ENCODE measurements around the gene BCOR. TPM values are rescaled to one million over a fixed set of nuclear protein-coding genes. Genes with fewer than 3 reads are reported as not detected.

BCOR gene
- total RNA-seq, 1 experiment from 2014 or later, result 35.1 TPM

DNA sequence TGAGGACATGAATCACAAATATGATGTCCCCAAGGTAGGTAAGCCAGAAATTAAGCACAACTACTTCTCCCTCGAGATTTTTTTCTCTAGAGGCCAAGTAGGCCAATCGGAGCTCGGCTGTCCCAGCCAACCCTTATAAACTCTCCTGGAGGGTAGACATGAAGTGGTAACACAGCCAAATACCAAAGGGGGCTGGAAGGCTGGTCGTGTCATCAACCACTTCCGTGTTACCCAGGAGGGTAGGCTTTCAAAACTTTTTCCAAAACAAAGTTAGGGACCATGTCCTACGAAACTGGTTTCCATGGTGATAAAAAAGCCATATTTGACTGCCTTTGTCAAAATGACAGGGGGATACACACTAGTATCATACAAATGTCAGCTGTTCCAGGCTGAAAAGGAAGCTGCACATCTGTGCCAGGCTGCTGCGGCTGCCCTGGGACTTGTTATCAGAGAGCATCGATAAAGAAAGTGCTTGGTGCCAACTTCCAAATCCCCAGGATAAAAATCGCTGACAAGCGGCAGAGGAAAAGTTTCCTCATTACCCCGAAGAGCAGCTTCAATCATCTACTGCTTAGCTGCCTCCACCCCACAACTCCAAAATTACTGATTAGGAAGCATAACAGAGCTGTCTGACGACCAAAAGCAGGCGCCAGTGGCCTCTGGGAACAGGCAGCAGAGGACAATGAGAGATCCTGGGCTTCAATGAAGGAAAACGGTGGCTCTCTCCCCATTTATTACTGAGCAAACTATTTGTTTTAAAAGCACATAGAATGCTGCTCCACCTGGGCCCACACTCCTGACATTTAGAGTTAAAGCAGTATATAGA lies 20.8 kb downstream of the BCOR start:
- H3K9ac ChIP-seq (ENCODE audit: low read length), result no peak overlapping the region
- H3K4me3 ChIP-seq (replicated peaks in 1 of 2; ENCODE audit: low read depth in 1 of 2, low read length in 2 of 2), result no peak overlapping the region
- no peaks in the 10 kb centered on the region for H3K27me3 ChIP-seq (ENCODE audit: insufficient read depth, low read length)
- H4K20me1 ChIP-seq (ENCODE audit: insufficient read depth), result peaks cover 8% of the 10 kb centered on the region; the same call in 1 of the 2 replicates
- DNase-seq (ENCODE audit: low read depth, low spot score), result no peak
- TF ChIP-seq EZH2phosphoT487 (IDR thresholded peaks at IDR 0.05; ENCODE audit: borderline replicate concordance) (no peak), ELF1 (IDR thresholded peaks at IDR 0.05; ENCODE audit: borderline replicate concordance, low read depth) (no peak), EZH2 (IDR thresholded peaks at IDR 0.05) (no peak)
- TF ChIP-seq, protein P1, sequence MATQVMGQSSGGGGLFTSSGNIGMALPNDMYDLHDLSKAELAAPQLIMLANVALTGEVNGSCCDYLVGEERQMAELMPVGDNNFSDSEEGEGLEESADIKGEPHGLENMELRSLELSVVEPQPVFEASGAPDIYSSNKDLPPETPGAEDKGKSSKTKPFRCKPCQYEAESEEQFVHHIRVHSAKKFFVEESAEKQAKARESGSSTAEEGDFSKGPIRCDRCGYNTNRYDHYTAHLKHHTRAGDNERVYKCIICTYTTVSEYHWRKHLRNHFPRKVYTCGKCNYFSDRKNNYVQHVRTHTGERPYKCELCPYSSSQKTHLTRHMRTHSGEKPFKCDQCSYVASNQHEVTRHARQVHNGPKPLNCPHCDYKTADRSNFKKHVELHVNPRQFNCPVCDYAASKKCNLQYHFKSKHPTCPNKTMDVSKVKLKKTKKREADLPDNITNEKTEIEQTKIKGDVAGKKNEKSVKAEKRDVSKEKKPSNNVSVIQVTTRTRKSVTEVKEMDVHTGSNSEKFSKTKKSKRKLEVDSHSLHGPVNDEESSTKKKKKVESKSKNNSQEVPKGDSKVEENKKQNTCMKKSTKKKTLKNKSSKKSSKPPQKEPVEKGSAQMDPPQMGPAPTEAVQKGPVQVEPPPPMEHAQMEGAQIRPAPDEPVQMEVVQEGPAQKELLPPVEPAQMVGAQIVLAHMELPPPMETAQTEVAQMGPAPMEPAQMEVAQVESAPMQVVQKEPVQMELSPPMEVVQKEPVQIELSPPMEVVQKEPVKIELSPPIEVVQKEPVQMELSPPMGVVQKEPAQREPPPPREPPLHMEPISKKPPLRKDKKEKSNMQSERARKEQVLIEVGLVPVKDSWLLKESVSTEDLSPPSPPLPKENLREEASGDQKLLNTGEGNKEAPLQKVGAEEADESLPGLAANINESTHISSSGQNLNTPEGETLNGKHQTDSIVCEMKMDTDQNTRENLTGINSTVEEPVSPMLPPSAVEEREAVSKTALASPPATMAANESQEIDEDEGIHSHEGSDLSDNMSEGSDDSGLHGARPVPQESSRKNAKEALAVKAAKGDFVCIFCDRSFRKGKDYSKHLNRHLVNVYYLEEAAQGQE (IDR thresholded peaks at IDR 0.05; ENCODE audit: low read depth), result no peak
- H3K4me2 ChIP-seq (ENCODE audit: low read length), result no peak overlapping the region
- no peaks in the 10 kb centered on the region for H3K9me2 ChIP-seq (ENCODE audit: insufficient read depth)
- H3K79me2 ChIP-seq (ENCODE audit: insufficient read depth, low read length), result peaks cover 100% of the 10 kb centered on the region
- no peak overlapping the region for H2AFZ ChIP-seq (ENCODE audit: low read depth, low read length, poor library complexity, severe bottlenecking)
- H3K9me3 ChIP-seq (ENCODE audit: control insufficient read depth in 1 of 2, insufficient read depth in 1 of 2, low read depth in 1 of 2, low read length in 2 of 2), result no peaks in the 10 kb centered on the region
- intact Hi-C loops (cut with micrococcal nuclease), result no loop called here
- no peak overlapping the region for H3K27ac ChIP-seq (ENCODE audit: low read depth, low read length)
- H3K4me1 ChIP-seq (ENCODE audit: control insufficient read depth in 1 of 2, insufficient read depth in 2 of 2, low read length in 2 of 2), result peaks cover 0 to 2% of the 10 kb centered on the region in 2 experiments; a peak in 1 of 4 replicates
- CTCF ChIA-PET, result no interaction called here
- POLR2A ChIA-PET, result no interaction called here
- RAD21 ChIA-PET (ENCODE audit: low non-redundant PET in 1 of 2, low total read pairs in 2 of 2, uncharacterized antibody in 2 of 2, unreplicated experiment in 2 of 2), result no interaction called here
- peaks cover 18 to 28% of the 10 kb centered on the region in 2 experiments for H3K36me3 ChIP-seq (ENCODE audit: control insufficient read depth in 1 of 2, insufficient read depth in 2 of 2, low read length in 2 of 2)
- ATAC-seq, result no peak
- no TSS peak for BruUV-seq (replicated peaks)

DNA sequence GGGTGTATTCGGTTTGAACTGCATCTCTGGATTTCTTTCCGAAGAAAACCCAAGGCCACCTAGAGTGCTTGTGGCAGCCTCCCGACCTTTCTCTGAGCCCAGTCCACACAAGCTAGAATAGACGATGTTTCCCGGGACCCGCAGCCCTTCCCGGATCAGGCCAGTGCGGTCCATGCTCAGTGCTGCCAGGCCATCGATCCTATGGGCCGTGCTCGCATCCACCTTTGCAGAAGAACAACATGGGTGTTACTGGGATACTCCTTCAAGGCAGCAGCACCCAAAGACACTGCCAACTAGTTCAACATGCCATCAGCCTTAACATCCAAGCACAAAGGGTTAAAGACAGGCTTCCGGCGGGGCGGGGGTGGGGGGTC lies 22.8 kb downstream of the BCOR start:
- POLR2A ChIA-PET, result no interaction called here
- RAD21 ChIA-PET (ENCODE audit: low non-redundant PET in 1 of 2, low total read pairs in 2 of 2, uncharacterized antibody in 2 of 2, unreplicated experiment in 2 of 2), result no interaction called here
- Histone ChIP-seq H3K4me1 (ENCODE audit: control insufficient read depth in 1 of 2, insufficient read depth in 2 of 2, low read length in 2 of 2) (no peaks in the 10 kb centered on the region), H3K27me3 (ENCODE audit: insufficient read depth, low read length) (no peaks in the 10 kb centered on the region), H4K20me1 (ENCODE audit: insufficient read depth) (peaks cover 19% of the 10 kb centered on the region; the same call in 1 of the 2 replicates), H3K9me2 (ENCODE audit: insufficient read depth) (no peaks in the 10 kb centered on the region), H3K9ac (ENCODE audit: low read length) (no peak overlapping the region), H3K27ac (ENCODE audit: low read depth, low read length) (no peak overlapping the region), H2AFZ (ENCODE audit: low read depth, low read length, poor library complexity, severe bottlenecking) (no peak overlapping the region), H3K79me2 (ENCODE audit: insufficient read depth, low read length) (peaks cover 100% of the 10 kb centered on the region), H3K4me3 (replicated peaks in 1 of 2; ENCODE audit: low read depth in 1 of 2, low read length in 2 of 2) (no peak overlapping the region), H3K4me2 (ENCODE audit: low read length) (no peak overlapping the region), H3K9me3 (ENCODE audit: control insufficient read depth in 1 of 2, insufficient read depth in 1 of 2, low read depth in 1 of 2, low read length in 2 of 2) (no peaks in the 10 kb centered on the region), H3K36me3 (ENCODE audit: control insufficient read depth in 1 of 2, insufficient read depth in 2 of 2, low read length in 2 of 2) (peaks cover 35 to 45% of the 10 kb centered on the region in 2 experiments)
- CTCF ChIA-PET, result no interaction called here
- ATAC-seq (no peak), DNase-seq (ENCODE audit: low read depth, low spot score) (no peak)
- no TSS peak for BruUV-seq (replicated peaks)
- intact Hi-C loops (cut with micrococcal nuclease), result no loop called here
- no peak for TF ChIP-seq FOSL1 (IDR thresholded peaks at IDR 0.05; ENCODE audit: low read depth)
- TF ChIP-seq RAD21 (IDR thresholded peaks at IDR 0.05; ENCODE audit: low read depth), result no peak
- TF ChIP-seq SIN3A (IDR thresholded peaks at IDR 0.05; ENCODE audit: low read depth), result no peak
- no peak for TF ChIP-seq POLR2AphosphoS5 (IDR thresholded peaks at IDR 0.05; ENCODE audit: low read depth, low read length)
- TF ChIP-seq EZH2phosphoT487 (IDR thresholded peaks at IDR 0.05; ENCODE audit: borderline replicate concordance), result no peak
- TF ChIP-seq, protein P1 (IDR thresholded peaks at IDR 0.05; ENCODE audit: low read depth), result no peak
- TF ChIP-seq SRF (IDR thresholded peaks at IDR 0.05; ENCODE audit: low read depth), result no peak
- TF ChIP-seq EZH2 (IDR thresholded peaks at IDR 0.05), result no peak
- TF ChIP-seq, protein P2, sequence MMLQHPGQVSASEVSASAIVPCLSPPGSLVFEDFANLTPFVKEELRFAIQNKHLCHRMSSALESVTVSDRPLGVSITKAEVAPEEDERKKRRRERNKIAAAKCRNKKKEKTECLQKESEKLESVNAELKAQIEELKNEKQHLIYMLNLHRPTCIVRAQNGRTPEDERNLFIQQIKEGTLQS (IDR thresholded peaks at IDR 0.05), result no peak
- no peak for TF ChIP-seq CBX3 (IDR thresholded peaks at IDR 0.05; ENCODE audit: low read depth)
- no peak for TF ChIP-seq ZFX (IDR thresholded peaks at IDR 0.05)
